ENCODE measurements around the gene C2orf72.
"Not testable (repeated sequence)": the region's sequence is repeated elsewhere in the genome, so short reads cannot be mapped to it uniquely, and the experiment has no call there.

The C2orf72 gene

DNA sequence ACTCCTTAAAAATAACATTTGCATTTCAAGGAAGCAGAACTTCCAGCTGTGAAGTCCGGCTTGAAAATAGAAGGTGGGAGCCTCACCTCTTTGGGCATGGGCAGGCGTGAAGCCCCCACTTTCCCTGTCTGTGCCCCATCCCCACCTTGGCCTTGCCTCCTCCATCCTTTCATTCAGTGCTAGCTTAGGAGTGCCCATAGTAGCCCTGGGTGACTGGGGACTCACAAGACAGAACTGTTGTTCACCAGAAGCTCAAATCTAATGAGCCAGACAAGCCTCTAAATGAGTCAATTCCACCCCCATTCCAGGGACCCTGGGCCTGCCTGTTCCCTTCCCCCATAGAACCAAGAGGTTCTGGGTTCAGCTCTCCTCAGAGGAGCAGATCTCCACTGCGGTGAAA, 21.4 kb upstream of the C2orf72 start:
- DNase-seq: no peak

DNA sequence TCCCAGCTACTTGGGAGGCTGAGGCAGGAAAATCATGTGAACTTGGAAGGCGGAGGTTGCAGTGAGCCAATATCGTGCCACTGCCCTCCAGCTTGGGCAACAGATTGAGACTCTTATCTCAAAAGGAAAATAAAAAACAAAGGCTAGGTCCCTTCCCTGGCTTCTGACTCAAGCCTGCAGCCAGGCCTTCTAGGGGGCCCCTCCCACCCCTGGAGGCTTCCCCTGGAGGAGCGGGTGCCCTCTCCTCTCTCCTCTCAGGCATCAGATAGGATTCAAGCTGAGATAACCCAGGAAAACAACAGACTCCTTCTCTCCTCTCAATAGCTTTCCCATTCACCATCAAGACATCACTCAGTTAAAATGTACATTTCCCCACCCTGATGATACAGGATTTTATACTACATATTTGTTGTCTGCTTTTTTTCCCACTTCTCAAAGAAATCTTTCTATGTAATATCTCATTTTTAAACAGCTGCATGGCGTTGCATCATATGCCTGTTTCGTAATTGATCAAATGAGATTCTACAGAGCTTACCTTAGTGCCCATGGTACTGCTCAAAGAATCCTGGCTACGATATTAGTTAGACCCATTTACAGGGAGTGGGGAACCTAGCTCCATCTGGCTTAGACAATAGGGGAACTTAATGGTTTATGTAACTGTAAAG, 20.6 kb upstream of the C2orf72 start:
- no peak for DNase-seq

- no peak for DNase-seq
Measured at GRCh38 chr2:231017231-231017598, 20.1 kb upstream of the C2orf72 start.

DNA sequence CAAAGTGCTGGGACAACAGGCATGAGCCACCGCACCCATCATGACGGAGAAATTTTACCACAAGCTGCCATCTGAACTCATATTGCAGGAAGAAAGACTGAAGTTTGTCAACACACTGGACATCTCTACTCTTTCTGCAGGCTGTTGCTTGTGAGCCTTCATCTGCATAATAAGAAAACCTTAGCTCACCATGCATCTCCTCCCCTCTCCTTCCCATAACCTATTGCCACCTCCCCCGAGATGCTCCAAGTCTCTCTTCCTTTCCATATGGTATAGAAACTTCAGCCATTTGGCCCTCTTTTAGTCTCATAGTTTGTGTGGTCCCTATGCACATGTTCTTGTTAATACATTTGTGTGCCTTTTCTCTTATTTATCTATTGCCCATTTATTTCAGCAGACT, 19.1 kb upstream of the C2orf72 start:
- no peak for DNase-seq

GRCh38 chr2:231025059-231025458, 12.3 kb upstream of the C2orf72 start:
- DNase-seq: not testable (repeated sequence)

GRCh38 chr2:231028889-231029288, 8.4 kb upstream of the C2orf72 start:
- no peak for DNase-seq

DNA sequence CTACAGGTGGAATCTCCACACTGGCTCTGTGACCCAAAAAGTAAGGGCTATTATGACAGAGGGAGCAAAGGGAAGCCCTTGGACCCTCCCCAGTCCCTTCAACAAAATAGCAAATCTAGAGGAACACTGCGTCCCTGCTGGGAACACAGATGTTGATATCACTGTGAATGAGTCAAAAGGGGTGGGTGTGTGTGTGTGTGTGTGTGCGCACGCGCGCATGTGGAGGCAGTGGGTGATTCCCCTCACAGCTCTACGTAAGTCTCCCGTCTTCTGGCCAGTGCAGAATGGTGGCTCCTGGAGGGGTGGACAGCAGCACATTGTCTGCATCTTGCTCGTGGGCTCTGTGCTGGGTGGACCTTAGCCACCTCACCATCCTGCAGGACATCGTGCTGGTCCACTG, 7.8 kb upstream of the C2orf72 start:
- no peak for DNase-seq

DNA sequence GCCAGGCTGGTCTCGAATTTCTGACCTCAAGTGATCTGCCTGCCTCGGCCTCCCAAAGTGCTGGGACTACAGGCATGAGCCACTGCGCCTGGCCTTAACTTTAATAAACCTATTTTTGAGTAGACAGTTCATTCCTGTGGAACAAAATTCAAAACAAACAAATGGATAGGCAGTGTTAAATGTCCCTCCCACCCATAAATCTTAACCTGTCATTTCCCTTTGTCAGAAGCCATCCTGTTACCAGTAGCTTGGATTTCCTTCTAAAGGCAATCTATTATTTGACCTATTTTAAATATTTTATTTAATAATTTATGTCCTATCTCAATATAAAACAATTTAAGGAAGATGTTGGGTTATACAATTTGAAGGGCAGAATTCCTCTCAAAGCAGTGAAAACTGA, 6.6 kb upstream of the C2orf72 start:
- no peak for DNase-seq

DNA sequence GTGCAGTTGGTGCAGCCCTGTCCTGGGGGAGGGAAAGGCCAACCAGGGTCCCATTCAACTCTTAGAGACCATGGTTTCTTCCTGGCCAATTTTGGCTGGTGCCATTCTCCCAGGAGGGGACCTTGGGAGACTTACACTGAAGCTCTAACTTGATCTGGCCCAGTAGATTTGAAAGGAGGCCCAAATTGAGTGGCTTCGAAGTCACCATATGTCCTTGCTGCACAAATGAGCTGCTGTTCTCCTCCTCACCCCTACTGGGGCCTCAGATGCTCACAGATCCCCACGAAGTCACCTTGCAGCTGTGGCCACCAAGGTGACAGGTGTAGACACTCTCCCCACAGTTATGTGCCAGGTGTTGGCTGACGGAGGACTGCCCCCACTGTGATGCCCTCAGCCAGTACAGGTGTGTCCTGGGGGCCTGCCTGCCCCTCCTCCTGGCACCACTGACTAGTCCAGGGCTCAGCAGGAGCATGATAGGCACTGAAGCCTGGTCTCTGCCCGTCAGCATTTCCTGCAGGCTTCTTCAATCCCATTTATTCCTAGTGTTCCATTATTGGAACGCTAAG, 4.7 kb upstream of the C2orf72 start:
- DNase-seq: no peak

DNA sequence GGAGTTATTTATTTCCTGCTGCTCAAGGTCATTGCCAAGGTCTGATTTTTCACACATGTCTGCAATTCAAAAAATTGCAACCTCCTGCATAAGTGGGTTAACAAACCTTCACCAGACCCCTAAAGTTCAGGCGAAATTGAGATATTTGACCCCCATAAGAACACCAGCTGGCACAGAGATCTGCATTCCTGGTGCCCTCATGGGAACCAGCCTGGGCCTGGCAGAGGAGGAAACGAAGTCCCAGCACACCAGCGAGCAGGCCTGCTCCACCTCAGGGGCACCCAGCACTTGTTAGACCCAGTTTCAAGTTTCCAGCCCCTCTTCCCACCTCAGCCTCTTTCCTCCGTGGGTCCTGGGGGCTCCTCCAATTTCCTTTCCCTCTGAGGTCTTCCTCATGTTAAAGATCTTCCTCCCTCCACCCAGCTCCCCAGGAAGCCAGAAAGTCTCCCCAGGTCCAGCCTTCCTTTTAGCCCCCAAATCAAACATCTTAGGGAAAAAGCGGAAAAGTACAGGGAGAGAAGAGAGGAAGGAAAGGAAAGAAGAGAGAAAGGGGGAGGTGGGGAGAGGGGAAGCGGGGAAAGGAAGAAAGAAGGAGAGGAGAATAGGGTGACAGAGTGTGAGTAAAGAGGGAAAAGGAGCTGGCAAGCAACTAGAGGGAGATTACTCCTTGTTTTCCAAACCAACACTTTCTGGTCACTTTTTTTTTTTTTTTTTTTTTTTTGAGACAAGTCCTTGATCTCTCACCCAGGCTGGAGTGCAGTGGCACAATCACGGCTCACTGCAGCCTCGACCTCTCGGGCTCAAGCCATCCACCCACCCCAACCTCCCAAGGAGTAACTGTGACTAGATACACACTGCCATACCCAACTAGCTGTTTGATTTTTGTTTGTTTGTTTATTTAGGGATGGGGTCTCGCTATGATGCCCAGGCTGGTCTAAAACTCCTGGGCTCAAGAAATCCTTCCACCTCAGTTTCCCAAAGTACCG, 3.9 kb upstream of the C2orf72 start:
- no peak for DNase-seq

GRCh38 chr2:231034291-231034882, 2.9 kb upstream of the C2orf72 start:
- no peak for DNase-seq

- DNase-seq: no peak
Measured at GRCh38 chr2:231036131-231036530, 1.2 kb upstream of the C2orf72 start.

GRCh38 chr2:231036578-231037106, 681 bp upstream of the C2orf72 start:
- no peak for DNase-seq

DNA sequence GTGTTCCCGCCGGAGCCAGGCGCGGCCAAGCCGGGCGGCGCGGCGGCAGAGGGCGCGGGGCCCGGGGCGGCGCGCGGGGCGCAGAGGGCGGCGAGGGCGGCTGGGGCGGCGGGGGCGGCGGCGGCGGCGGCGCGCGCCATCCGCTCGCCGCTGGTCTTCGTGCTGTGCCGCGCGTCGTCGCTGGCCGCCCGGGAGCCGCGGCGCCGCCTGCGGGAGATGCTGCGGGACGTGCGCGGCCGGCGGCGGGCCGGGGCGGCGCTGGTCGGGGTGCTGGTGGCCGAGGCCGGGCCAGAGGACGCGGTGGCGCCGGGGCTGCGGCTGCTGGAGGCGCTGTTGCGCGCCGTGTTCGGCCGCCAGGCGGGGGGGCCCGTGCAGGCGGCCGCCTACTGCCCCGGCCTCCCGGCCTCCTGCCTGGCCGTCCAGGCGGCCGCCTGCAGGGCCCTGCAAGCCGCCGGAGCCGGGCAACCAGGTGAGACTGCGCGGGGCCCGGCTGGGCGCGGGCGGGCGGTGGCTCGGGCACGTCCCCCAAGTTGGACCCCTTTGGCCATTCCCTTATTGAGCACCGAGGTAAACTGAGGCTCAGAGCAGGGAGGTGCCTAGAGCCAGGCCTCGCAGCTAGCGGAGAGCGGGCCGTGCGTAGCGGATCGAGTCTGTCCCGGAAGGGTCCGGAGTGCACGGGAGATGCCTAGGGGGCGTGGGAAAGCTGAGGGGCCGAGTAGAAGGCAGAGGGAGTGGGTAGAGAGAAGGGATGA, 584 bp downstream of the C2orf72 start:
- no peak for DNase-seq

DNA sequence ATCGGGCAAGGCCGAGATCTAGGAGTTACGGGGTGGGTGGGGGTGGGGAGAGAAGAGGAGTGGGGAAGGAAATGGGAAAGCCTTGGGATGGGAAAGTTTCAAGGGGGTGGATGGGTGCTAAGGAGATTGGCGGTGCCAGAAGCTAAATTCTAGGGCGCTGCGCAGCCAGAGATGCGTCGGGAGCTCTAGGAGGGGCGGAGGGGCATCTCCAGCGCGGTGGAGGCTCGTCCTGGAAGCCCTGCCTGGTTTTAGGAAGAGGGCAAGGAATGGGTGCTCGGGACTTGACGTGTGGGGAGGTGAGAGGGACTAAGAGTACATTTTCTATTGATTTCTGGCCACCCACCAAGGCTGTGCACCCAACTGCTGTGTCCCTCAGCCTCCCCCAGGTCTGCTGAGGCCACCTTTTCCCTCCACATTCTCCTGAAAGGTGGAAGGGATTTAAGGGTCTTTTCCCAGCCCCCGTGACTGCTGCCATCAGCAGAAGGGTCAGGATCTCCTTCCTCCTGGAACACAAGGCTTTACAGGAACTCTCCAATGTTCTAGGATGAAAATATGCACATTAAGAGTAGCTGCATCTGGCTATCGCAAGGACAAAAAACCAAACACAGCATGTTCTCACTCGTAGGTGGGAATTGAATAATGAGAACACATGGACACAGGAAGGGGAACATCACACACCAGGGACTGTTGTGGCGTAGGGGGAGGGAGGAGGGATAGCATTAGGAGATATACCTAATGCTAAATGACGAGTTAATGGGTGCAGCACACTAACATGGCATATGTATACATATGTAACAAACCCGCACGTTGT, 1.4 kb downstream of the C2orf72 start:
- no peak for DNase-seq

- DNase-seq: no peak
Measured at GRCh38 chr2:231039294-231039664, 2.0 kb downstream of the C2orf72 start.

DNA sequence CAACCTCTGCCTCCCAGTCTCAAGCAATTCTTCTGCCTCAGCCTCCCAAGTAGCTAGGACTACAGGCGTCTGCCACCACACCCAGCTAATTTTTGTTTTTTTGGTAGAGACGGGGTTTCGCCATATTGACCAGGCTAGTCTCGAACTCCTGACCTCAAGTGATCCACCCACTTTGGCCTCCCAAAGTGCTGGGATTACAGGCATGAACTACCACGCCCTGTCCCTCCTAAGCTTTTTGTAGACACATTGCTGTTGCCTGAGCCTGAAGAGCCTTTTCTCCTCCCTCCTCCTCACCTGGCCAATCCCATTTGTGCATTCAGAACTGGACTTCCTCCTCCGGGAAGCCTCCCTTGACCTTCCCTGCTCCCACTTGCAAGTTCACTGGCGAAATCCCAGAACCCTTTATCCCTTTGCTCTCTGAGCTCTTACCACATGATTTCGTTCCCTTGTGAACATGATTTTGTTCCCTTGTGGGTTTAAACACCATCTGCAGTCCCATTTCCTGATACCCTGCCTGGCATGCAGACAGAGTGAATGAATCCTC, 2.6 kb downstream of the C2orf72 start:
- DNase-seq: no peak

GRCh38 chr2:231041061-231041689, 3.9 kb downstream of the C2orf72 start:
- DNase-seq: no peak

- no peak for DNase-seq
Measured at GRCh38 chr2:231043796-231044195, 6.5 kb downstream of the C2orf72 start.

DNA sequence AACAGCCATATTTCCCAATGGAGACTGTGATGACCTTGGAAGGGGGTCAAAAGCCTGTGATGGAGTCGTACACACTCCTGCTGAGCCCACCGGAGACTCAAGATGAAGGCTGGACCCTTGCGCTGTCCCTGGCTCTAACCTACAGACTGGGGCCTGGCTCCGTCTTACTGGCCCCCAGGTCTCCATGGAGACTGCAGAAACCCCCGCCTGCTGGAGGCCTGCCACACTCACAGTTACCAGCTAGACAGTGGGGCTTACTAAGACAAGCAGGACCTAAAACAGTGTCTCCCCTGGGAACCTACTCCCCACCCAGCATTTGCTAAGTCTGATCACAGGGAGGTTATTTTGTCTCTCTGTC, 9.6 kb downstream of the C2orf72 start:
- no peak for DNase-seq
